IMR-90 (cell line): Measurements from ENCODE around the gene ZDHHC8. TPM values are rescaled to one million over a fixed set of nuclear protein-coding genes. Genes with fewer than 3 reads are reported as not detected.

Experiments used
- ATAC-seq: fragments of 200-7000 bp; cut with Tn5 transposase; 2 replicates; pipeline ENCODE4 v1.9.1; 2020; ENCODE audit warnings: low read depth, mild to moderate bottlenecking, moderate library complexity
- BruUV-seq: library from RNA; stranded (reverse); fragments of 400-500 nt; replicated peaks from 2 replicates; lab custom pipeline; 2021; lab: Mats Ljungman, UMichigan
- CTCF ChIA-PET: fragments of 300-600 bp; formaldehyde crosslinking; extraction: SDS; loops from one replicate; lab custom pipeline; 2021; ENCODE audit warnings: antibody characterized with exemption; lab: Yijun Ruan, JAX
- POLR2A ChIA-PET: fragments of 300-600 bp; sonication (Branson Sonifier 250); formaldehyde crosslinking; loops from one replicate; lab custom pipeline; 2022; ENCODE audit warnings: antibody characterized with exemption; ENCODE audit not compliant: unreplicated experiment; lab: Charles Lee
- DNase-seq: peaks from one replicate; pipeline ENCODE4 v3.0.0; 2013
- H2AFZ ChIP-seq: replicated peaks from 2 replicates; pipeline ENCODE3; 2013; ENCODE audit warnings: low read length, mild to moderate bottlenecking; ENCODE audit not compliant: poor library complexity
- H2AK5ac ChIP-seq: 2 replicates; pipeline ENCODE4 v1.6.1; 2013; ENCODE audit warnings: low read depth, low read length, inconsistent platforms
- H2AK9ac ChIP-seq: replicated peaks from 2 replicates; pipeline ENCODE3; 2013; ENCODE audit warnings: mild to moderate bottlenecking, low read depth, low read length, moderate library complexity; ENCODE audit not compliant: poor library complexity
- H2BK120ac ChIP-seq: 2 replicates; pipeline ENCODE4 v1.6.1; 2013; ENCODE audit warnings: low read depth, low read length, inconsistent platforms
- H2BK15ac ChIP-seq: 3 replicates; pipeline ENCODE4 v1.6.1; 2013; ENCODE audit warnings: low read depth, low read length, inconsistent platforms
- H2BK20ac ChIP-seq: 2 replicates; pipeline ENCODE4 v1.6.1; 2013; ENCODE audit warnings: low read depth, mild to moderate bottlenecking, inconsistent platforms, low read length, moderate library complexity
- H2BK5ac ChIP-seq: 2 replicates; pipeline ENCODE4 v1.6.1; 2013; ENCODE audit warnings: mild to moderate bottlenecking, low read depth, low read length, inconsistent platforms; ENCODE audit not compliant: poor library complexity, severe bottlenecking
- H3K14ac ChIP-seq: replicated peaks from 2 replicates; pipeline ENCODE4 v1.6.1; 2013; ENCODE audit warnings: low read depth, low read length, inconsistent platforms
- H3K18ac ChIP-seq: 2 replicates; pipeline ENCODE4 v1.6.1; 2013; ENCODE audit warnings: low read depth, low read length, control low read depth
- H3K23ac ChIP-seq: 2 replicates; pipeline ENCODE4 v1.6.1; 2013; ENCODE audit warnings: low read depth, low read length, inconsistent platforms
- H3K27ac ChIP-seq: 2 replicates; pipeline ENCODE4 v1.5.1; 2013; ENCODE audit warnings: mild to moderate bottlenecking, control low read depth, low read length; ENCODE audit not compliant: insufficient read depth
- H3K27me3 ChIP-seq: 2 replicates; pipeline ENCODE4 v1.6.1; 2013; ENCODE audit warnings: low read length; ENCODE audit not compliant: control insufficient read depth, insufficient read depth
- H3K36me3 ChIP-seq: 2 replicates; pipeline ENCODE4 v1.6.1; 2013; ENCODE audit warnings: low read length, mixed read lengths; ENCODE audit not compliant: control insufficient read depth, insufficient read depth
- H3K4ac ChIP-seq: 2 replicates; pipeline ENCODE4 v1.6.1; 2013; ENCODE audit warnings: low read depth, low read length, inconsistent platforms
- H3K4me1 ChIP-seq: 2 replicates; pipeline ENCODE4 v1.6.1; 2013; ENCODE audit warnings: low read length, mixed read lengths; ENCODE audit not compliant: control insufficient read depth, insufficient read depth
- H3K4me2 ChIP-seq: 2 replicates; pipeline ENCODE4 v1.6.1; 2013; ENCODE audit warnings: low read depth, mild to moderate bottlenecking, control low read depth, low read length, moderate library complexity
- H3K4me3 ChIP-seq: 2 replicates; pipeline ENCODE4 v1.5.1; 2013; ENCODE audit warnings: low read depth, mild to moderate bottlenecking, control low read depth, low read length, moderate library complexity; ENCODE audit not compliant: insufficient read depth
- H3K56ac ChIP-seq: 2 replicates; pipeline ENCODE4 v1.6.1; 2013; ENCODE audit warnings: low read length, inconsistent platforms; ENCODE audit not compliant: insufficient read depth; ENCODE audit errors: extremely low read depth
- H3K79me1 ChIP-seq, 2 experiments: 2 replicates each; pipeline ENCODE4 v1.6.1; 2013; ENCODE audit warnings: low read length in 2 of 2, inconsistent platforms in 1 of 2, low read depth in 1 of 2
- H3K9ac ChIP-seq: 2 replicates; pipeline ENCODE4 v1.6.1; 2013; ENCODE audit warnings: low read depth, low read length, control low read depth
- H3K9me1 ChIP-seq: 2 replicates; pipeline ENCODE4 v1.6.1; 2013; ENCODE audit warnings: low read length, inconsistent platforms; ENCODE audit not compliant: insufficient read depth
- H3K9me3 ChIP-seq: 2 replicates; pipeline ENCODE4 v1.6.1; 2013; ENCODE audit warnings: low read length; ENCODE audit not compliant: control insufficient read depth, insufficient read depth
- H4K20me1 ChIP-seq: 2 replicates; pipeline ENCODE4 v1.6.1; 2013; ENCODE audit warnings: low read length, inconsistent platforms; ENCODE audit not compliant: insufficient read depth
- H4K5ac ChIP-seq: 2 replicates; pipeline ENCODE4 v1.6.1; 2013; ENCODE audit warnings: mild to moderate bottlenecking, low read depth, low read length, control low read depth
- H4K8ac ChIP-seq, 2 experiments: 2 replicates each; pipeline ENCODE4 v1.6.1; 2013; ENCODE audit warnings: low read depth in 2 of 2, low read length in 2 of 2, control low read depth in 1 of 2, inconsistent platforms in 1 of 2
- H4K91ac ChIP-seq: 2 replicates; pipeline ENCODE4 v1.6.1; 2013; ENCODE audit warnings: low read depth, low read length, inconsistent platforms; ENCODE audit not compliant: insufficient read depth
- BHLHE40 ChIP-seq: fragments of 150-350 bp; IDR thresholded peaks from 2 replicates; pipeline ENCODE4 v1.6.1; 2016; ENCODE audit warnings: mild to moderate bottlenecking, low read depth, low read length
- CEBPB ChIP-seq: IDR thresholded peaks from 2 replicates; pipeline ENCODE4 v1.6.1; 2012; ENCODE audit warnings: low read depth, low read length, improper control_type of control experiment
- CHD1 ChIP-seq: IDR thresholded peaks from 2 replicates; pipeline ENCODE4 v1.6.1; 2012; ENCODE audit warnings: low read depth, low read length, improper control_type of control experiment
- CTCF ChIP-seq: conservative IDR thresholded peaks from 2 replicates; pipeline ENCODE4 v1.5.1; 2012; ENCODE audit warnings: mild to moderate bottlenecking, low read depth, low read length, improper control_type of control experiment
- MAFK ChIP-seq: IDR thresholded peaks from 2 replicates; pipeline ENCODE4 v1.6.1; 2012; ENCODE audit warnings: low read depth, low read length, improper control_type of control experiment
- MAZ ChIP-seq: IDR thresholded peaks from 2 replicates; pipeline ENCODE4 v1.6.1; 2012; ENCODE audit warnings: low read depth, mild to moderate bottlenecking, low read length, improper control_type of control experiment, moderate library complexity, borderline replicate concordance
- MXI1 ChIP-seq: IDR thresholded peaks from 2 replicates; pipeline ENCODE4 v1.6.1; 2012; ENCODE audit warnings: low read depth, mild to moderate bottlenecking, low read length, moderate library complexity, borderline replicate concordance
- NFE2L2 ChIP-seq: fragments of 150-350 bp; IDR thresholded peaks from 2 replicates; pipeline ENCODE4 v1.6.1; 2016; ENCODE audit warnings: low read depth, mild to moderate bottlenecking, low read length
- POLR2A ChIP-seq: IDR thresholded peaks from 2 replicates; pipeline ENCODE4 v1.6.1; 2012; ENCODE audit warnings: mild to moderate bottlenecking, low read depth, low read length
- RAD21 ChIP-seq: IDR thresholded peaks from 2 replicates; pipeline ENCODE4 v1.6.1; 2012; ENCODE audit warnings: low read length, improper control_type of control experiment
- RCOR1 ChIP-seq: IDR thresholded peaks from 2 replicates; pipeline ENCODE4 v1.6.1; 2012; ENCODE audit warnings: mild to moderate bottlenecking, low read length, improper control_type of control experiment; ENCODE audit not compliant: insufficient replicate concordance
- RFX5 ChIP-seq: IDR thresholded peaks from 2 replicates; pipeline ENCODE4 v1.8.0; 2012; ENCODE audit warnings: low read depth, mild to moderate bottlenecking, low read length, moderate library complexity
- SMC3 ChIP-seq: fragments of 150-350 bp; IDR thresholded peaks from 2 replicates; pipeline ENCODE4 v1.6.1; 2016; ENCODE audit warnings: low read depth, mild to moderate bottlenecking, antibody characterized with exemption, low read length, moderate library complexity
- WGBS, 2 experiments: methylation state at CpG; one replicate each; pipeline versions ENCODE4 v1.1.5 to v1.1.7; 2013; ENCODE audit warnings: missing lambda C conversion rate in 2 of 2; ENCODE audit not compliant: insufficient read length in 1 of 2; ENCODE audit errors: extremely low coverage in 2 of 2; 5-methylcytosine and 5-hydroxymethylcytosine counted together
- dilution Hi-C: fragments of 300-500 bp; cut with HindIII; formaldehyde crosslinking; loops from one replicate; pipeline ENCODE4 v1.14.3; 2018; ENCODE audit warnings: low sequenced_read_pairs; ENCODE audit not compliant: unreplicated experiment
- in situ Hi-C: fragments of 300-500 bp; cut with MboI; formaldehyde crosslinking; loops from 3 replicates; pipeline ENCODE4 v1.14.3; 2019; ENCODE audit warnings: low sequenced_read_pairs, inconsistent platforms, mixed read lengths
- intact Hi-C: fragments of 100-400 bp; cut with micrococcal nuclease; formaldehyde crosslinking; loops from 2 replicates; pipeline ENCODE4 v1.10.0; 2022
- polyA plus RNA-seq, 3 experiments: library from polyadenylated mRNA; depleted of rRNA; stranded (reverse); fragments of >200 nt; gene quantifications; 2 replicates each; pipeline ENCODE4 v1.2.3, GENCODE V29; 2012; ENCODE audit warnings: low replicate concordance in 1 of 3
- total RNA-seq: library from RNA; depleted of rRNA; stranded (reverse); fragments of >200 nt; gene quantifications from 2 replicates; pipeline ENCODE4 v1.2.3, GENCODE V29; 2012
- TF ChIP-seq, protein P1 (sequence below): fragments of 150-350 bp; IDR thresholded peaks from 2 replicates; pipeline ENCODE4 v1.6.1; 2016; ENCODE audit warnings: low read depth, mild to moderate bottlenecking, low read length, moderate library complexity, borderline replicate concordance

ZDHHC8 gene
- total and polyA plus RNA-seq, 2 of the 4 experiments (the other 2 are of a cell fraction) = 2.5 to 72.6 TPM

DNA sequence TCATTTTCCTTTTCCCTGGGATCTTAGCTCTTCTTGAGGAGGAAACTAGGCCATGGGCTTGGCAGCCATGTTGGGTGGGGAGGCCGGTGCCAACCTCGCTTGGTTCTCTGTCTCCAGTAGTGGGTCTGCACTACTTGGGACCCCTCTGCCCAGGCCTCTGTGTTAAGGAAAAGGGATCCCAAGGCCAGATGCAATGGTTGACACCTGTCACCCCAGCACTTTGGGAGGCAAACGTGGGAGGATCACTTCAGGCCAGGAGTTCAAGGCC, 1.9 kb upstream of the ZDHHC8 start:
- H2AK9ac ChIP-seq = no peak overlapping the region
- no peak overlapping the region for H3K56ac ChIP-seq
- H3K36me3 ChIP-seq = peaks cover 27% of the 10 kb centered on the region
- no peak overlapping the region for H3K4me2 ChIP-seq
- BruUV-seq = no TSS peak
- no peak overlapping the region for H3K9ac ChIP-seq
- peaks cover 9% of the 10 kb centered on the region for H3K4me1 ChIP-seq
- dilution Hi-C loops (no loop called here), in situ Hi-C loops (no loop called here), intact Hi-C loops (no loop called here)
- ChIA-PET POLR2A (no interaction called here), CTCF (no interaction called here)
- WGBS, 2 experiments = no CpG with 5 or more reads among the region's 3 CpGs
- H4K5ac ChIP-seq = no peak overlapping the region
- H3K18ac ChIP-seq = no peak overlapping the region
- no peak overlapping the region for H2BK20ac ChIP-seq
- no peak for TF ChIP-seq RCOR1
- TF ChIP-seq MXI1 = no peak
- TF ChIP-seq BHLHE40 = no peak
- no peak for TF ChIP-seq RFX5
- TF ChIP-seq, protein P1, sequence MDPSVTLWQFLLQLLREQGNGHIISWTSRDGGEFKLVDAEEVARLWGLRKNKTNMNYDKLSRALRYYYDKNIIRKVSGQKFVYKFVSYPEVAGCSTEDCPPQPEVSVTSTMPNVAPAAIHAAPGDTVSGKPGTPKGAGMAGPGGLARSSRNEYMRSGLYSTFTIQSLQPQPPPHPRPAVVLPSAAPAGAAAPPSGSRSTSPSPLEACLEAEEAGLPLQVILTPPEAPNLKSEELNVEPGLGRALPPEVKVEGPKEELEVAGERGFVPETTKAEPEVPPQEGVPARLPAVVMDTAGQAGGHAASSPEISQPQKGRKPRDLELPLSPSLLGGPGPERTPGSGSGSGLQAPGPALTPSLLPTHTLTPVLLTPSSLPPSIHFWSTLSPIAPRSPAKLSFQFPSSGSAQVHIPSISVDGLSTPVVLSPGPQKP = no peak
- no peak for TF ChIP-seq POLR2A
- no peak for TF ChIP-seq MAFK
- no peak for TF ChIP-seq CTCF
- no peak for TF ChIP-seq CHD1
- no peak for TF ChIP-seq NFE2L2
- TF ChIP-seq SMC3 = no peak
- no peak for TF ChIP-seq CEBPB
- TF ChIP-seq RAD21 = no peak
- TF ChIP-seq MAZ = no peak
- no peak overlapping the region for H4K91ac ChIP-seq
- no peak overlapping the region for H3K14ac ChIP-seq
- no peak for DNase-seq
- H3K9me1 ChIP-seq = peaks cover 3% of the 10 kb centered on the region; the same call in 1 of the 2 replicates
- no peak overlapping the region for H3K4ac ChIP-seq
- no peak overlapping the region for H2AFZ ChIP-seq
- H3K9me3 ChIP-seq = no peaks in the 10 kb centered on the region
- H3K27me3 ChIP-seq = no peaks in the 10 kb centered on the region
- H2AK5ac ChIP-seq = no peak overlapping the region; the same call in 1 of the 2 replicates
- no peak overlapping the region for H3K23ac ChIP-seq
- H4K20me1 ChIP-seq = peaks cover 32% of the 10 kb centered on the region
- no peak overlapping the region for H2BK120ac ChIP-seq
- H3K79me1 ChIP-seq = peaks cover 1 to 28% of the 10 kb centered on the region in 2 experiments
- H3K4me3 ChIP-seq = no peak overlapping the region
- no peak overlapping the region for H2BK5ac ChIP-seq
- H3K27ac ChIP-seq = no peak overlapping the region
- ATAC-seq = no peak
- no peak overlapping the region for H4K8ac ChIP-seq
- H2BK15ac ChIP-seq = no peak overlapping the region
